ENCODE data around the gene FOXM1. TPM values are rescaled to one million over a fixed set of nuclear protein-coding genes. Genes with fewer than 3 reads are reported as not detected.

Gene FOXM1
- total RNA-seq, 3 donors from 2014 or later = under 0.01 to 2.4 (median 0.44) TPM

DNA sequence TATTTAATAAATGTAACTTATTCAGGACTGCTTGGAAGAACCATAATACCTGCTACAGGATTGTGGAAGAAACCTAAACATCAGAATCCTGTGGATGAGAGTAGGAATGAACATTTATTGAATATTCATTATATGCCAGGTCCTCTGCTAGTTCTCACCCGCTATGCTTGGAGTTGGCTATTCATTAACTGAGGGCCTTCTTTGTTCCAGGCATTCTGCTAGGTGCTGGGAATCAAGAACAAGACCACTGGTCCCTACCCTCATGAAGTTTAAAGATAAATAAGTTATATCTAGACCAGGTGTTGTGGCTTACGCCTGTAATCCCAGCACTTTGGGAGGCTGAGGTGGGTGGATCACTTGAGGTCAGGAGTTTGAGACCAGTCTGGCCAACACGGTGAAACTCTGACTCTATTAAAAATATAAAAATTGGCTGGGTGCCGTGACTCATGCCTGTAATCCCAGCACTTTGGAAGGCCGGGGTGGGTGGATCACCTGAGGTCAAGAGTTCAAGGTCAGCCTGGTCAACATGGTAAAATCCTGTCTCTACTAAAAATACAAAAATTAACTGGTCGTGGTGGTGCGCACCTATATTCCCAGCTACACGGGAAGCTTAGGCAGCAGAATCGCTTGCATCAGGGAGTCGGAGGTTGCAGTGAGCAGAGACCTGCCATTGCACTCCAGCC, 9.9 kb upstream of the FOXM1 start:
- no peaks in the 10 kb centered on the region for H3K9me3 ChIP-seq
- no peak overlapping the region for H3K4me3 ChIP-seq
- no peaks in the 10 kb centered on the region for H3K27me3 ChIP-seq
- no peak for TF ChIP-seq POLR2A (IDR thresholded peaks at IDR 0.05)
- TF ChIP-seq POLR2AphosphoS5 (IDR thresholded peaks at IDR 0.05) = no peak
- no peak for TF ChIP-seq CTCF (IDR thresholded peaks at IDR 0.05)
- no peaks in the 10 kb centered on the region for H3K4me1 ChIP-seq
- H3K36me3 ChIP-seq = no peaks in the 10 kb centered on the region
- intact Hi-C loops (cut with DNase I; ENCODE audit: low total_unique reads) = no loop called here
- DNase-seq (ENCODE audit: low spot score in 2 of 2) = no peak
- no peak overlapping the region for H3K27ac ChIP-seq

- Histone ChIP-seq H3K27ac (no peak overlapping the region), H3K9me3 (no peaks in the 10 kb centered on the region), H3K4me1 (no peaks in the 10 kb centered on the region), H3K4me3 (no peak overlapping the region), H3K27me3 (no peaks in the 10 kb centered on the region), H3K36me3 (no peaks in the 10 kb centered on the region)
- intact Hi-C loops (cut with DNase I; ENCODE audit: low total_unique reads) = no loop called here
- no peak for DNase-seq (ENCODE audit: low spot score in 2 of 2)
- TF ChIP-seq POLR2A (IDR thresholded peaks at IDR 0.05) = no peak
- no peak for TF ChIP-seq CTCF (IDR thresholded peaks at IDR 0.05)
- TF ChIP-seq POLR2AphosphoS5 (IDR thresholded peaks at IDR 0.05) = no peak
Measured at GRCh38 chr12:2884810-2885209, 7.8 kb upstream of the FOXM1 start.

DNA sequence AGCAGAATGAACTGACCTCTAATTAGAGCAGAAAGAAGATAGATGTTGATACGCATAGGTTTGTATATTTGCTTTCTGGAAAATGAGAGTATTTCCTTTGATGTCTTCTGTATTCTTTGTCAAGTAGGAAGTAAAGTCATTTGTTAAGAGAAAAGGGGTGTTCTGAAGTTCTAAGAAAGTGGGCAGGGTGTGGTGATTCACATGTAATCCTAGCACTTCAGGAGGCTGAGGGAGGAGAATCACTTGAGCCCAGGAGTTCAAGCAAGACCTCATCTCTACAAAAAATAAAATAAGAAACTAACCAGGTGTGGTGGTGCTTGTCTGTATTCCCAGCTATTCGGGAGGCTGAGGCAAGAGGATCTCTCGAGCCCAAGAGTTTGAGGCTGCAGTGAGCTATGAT, 2.9 kb upstream of the FOXM1 start:
- no peak for TF ChIP-seq CTCF (IDR thresholded peaks at IDR 0.05)
- TF ChIP-seq POLR2AphosphoS5 (IDR thresholded peaks at IDR 0.05) = no peak
- TF ChIP-seq POLR2A (IDR thresholded peaks at IDR 0.05) = no peak
- H3K27ac ChIP-seq = no peak overlapping the region
- H3K36me3 ChIP-seq = no peaks in the 10 kb centered on the region
- H3K9me3 ChIP-seq = no peaks in the 10 kb centered on the region
- intact Hi-C loops (cut with DNase I; ENCODE audit: low total_unique reads) = loop anchor here (5.0 kb wide), 1 partner anchor 68 kb away; the partner anchor contains the start of gene ITFG2
- no peak for DNase-seq (ENCODE audit: low spot score in 2 of 2)
- H3K27me3 ChIP-seq = no peaks in the 10 kb centered on the region
- peaks cover 7 to 13% of the 10 kb centered on the region in 2 donors for H3K4me1 ChIP-seq
- H3K4me3 ChIP-seq = no peak overlapping the region

DNA sequence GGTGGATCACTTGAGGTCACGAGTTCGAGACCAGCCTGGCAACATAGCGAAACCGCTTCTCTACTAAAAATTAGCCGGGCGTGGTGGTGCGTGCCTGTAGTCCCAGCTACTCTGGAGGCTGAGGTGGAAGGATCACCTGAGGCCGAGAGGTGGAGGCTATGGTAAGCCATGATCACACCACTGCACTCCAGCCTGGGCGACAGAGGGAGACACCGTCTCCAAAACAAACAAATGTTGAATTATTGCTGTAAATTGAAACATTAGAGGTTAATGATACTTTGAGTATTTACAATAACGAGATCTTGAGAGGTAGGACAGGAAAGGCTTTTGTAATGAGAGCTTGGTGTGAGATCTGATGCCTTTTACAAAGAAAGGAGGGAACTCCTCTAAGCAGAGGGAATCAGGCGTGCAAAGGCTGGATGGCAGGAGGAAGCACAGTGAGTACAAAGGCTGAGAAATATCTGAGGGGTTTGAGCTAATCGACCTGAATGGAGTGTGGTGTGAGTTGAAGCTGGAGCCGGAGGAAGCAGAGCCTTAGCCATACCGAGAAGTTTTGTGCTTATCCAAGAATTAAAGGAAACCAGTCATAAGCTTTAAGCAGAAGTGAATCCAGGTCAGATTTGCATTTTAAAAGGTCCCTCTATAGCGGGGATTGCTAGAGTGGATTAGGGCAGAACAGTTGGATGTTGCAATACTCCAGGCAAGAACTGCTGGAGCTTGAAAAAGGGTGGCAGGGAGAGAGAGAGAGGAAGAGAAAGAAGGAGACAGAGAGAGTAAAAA, 1.2 kb upstream of the FOXM1 start:
- intact Hi-C loops (cut with DNase I; ENCODE audit: low total_unique reads) = loop anchor here (5.0 kb wide), 1 partner anchor 66 kb away; the partner anchor contains the start of gene ITFG2
- no peak for TF ChIP-seq CTCF (IDR thresholded peaks at IDR 0.05)
- TF ChIP-seq POLR2AphosphoS5 (IDR thresholded peaks at IDR 0.05) = no peak
- DNase-seq (ENCODE audit: low spot score in 2 of 2) = no peak

More for the DNA sequence above, 1.2 kb upstream of the FOXM1 start:
- no peaks in the 10 kb centered on the region for H3K36me3 ChIP-seq
- peak overlapping the region; percentile 95 to 98 for H3K27ac ChIP-seq
- no peaks in the 10 kb centered on the region for H3K27me3 ChIP-seq
- H3K4me1 ChIP-seq = peaks cover 7 to 13% of the 10 kb centered on the region in 2 donors
- H3K9me3 ChIP-seq = no peaks in the 10 kb centered on the region
- peak overlapping the region; percentile 77 to 94 (median 90) for H3K4me3 ChIP-seq
